Measurements from ENCODE around the gene PHLDA2.
"Not testable (repeated sequence)": the region's sequence is repeated elsewhere in the genome, so short reads cannot be mapped to it uniquely, and the experiment has no call there.

PHLDA2 gene

GRCh38 chr11:2947744-2948143 lies 18.5 kb upstream of the PHLDA2 start:
- intact Hi-C loops (cut with DNase I): no loop called here
- DNase-seq: no peak

GRCh38 chr11:2945757-2946287 lies 16.6 kb upstream of the PHLDA2 start:
- intact Hi-C loops (cut with DNase I): no loop called here
- peak in 1 of 42 donors; percentile 15 for DNase-seq

- DNase-seq: peak; percentile 76 to 95 (median 89)
- intact Hi-C loops (cut with DNase I): no loop called here
These were observed 16.0 kb upstream of the PHLDA2 start for GRCh38 chr11:2945031-2945756.

- DNase-seq: peak in 2 of 42 donors; percentile 16 to 27
These were observed 15.3 kb upstream of the PHLDA2 start for GRCh38 chr11:2944530-2944929.

GRCh38 chr11:2943711-2944118 lies 14.5 kb upstream of the PHLDA2 start:
- intact Hi-C loops (cut with DNase I): no loop called here
- DNase-seq: peak; percentile 62 to 97 (median 85)

More at GRCh38 chr11:2944530-2944929, 15.3 kb upstream of the PHLDA2 start:
- intact Hi-C loops (cut with DNase I): no loop called here

- DNase-seq: peak in 3 of 42 donors; percentile 15 to 31 (median 29)
- intact Hi-C loops (cut with DNase I): no loop called here
These were observed 13.9 kb upstream of the PHLDA2 start for GRCh38 chr11:2942872-2943710.

GRCh38 chr11:2942447-2942846 lies 13.2 kb upstream of the PHLDA2 start:
- DNase-seq: peak in 3 of 42 donors; percentile 12 to 24 (median 22)
- intact Hi-C loops (cut with DNase I): no loop called here

- peak in 4 of 42 donors; percentile 16 to 33 (median 28) for DNase-seq
- intact Hi-C loops (cut with DNase I): no loop called here
These were observed 12.0 kb upstream of the PHLDA2 start for GRCh38 chr11:2940921-2941821.

GRCh38 chr11:2940147-2940920 lies 11.1 kb upstream of the PHLDA2 start:
- intact Hi-C loops (cut with DNase I): no loop called here
- peak in 5 of 42 donors; percentile 15 to 38 (median 30) for DNase-seq

- DNase-seq: peak in 2 of 42 donors; percentile 7 to 28
- intact Hi-C loops (cut with DNase I): not testable (repeated sequence)
These were observed 9.5 kb upstream of the PHLDA2 start for GRCh38 chr11:2938458-2939418.

- peak in 1 of 42 donors; percentile 1 for DNase-seq
These were observed 8.6 kb upstream of the PHLDA2 start for GRCh38 chr11:2937641-2938457.

GRCh38 chr11:2934611-2935239 lies 5.5 kb upstream of the PHLDA2 start:
- intact Hi-C loops (cut with DNase I): no loop called here
- DNase-seq: peak in 1 of 42 donors; percentile 3

More at GRCh38 chr11:2937641-2938457, 8.6 kb upstream of the PHLDA2 start:
- intact Hi-C loops (cut with DNase I): not testable (repeated sequence)

- DNase-seq: no peak
- intact Hi-C loops (cut with DNase I): no loop called here
These were observed 4.9 kb upstream of the PHLDA2 start for GRCh38 chr11:2934021-2934550.

GRCh38 chr11:2933375-2934020 lies 4.3 kb upstream of the PHLDA2 start:
- intact Hi-C loops (cut with DNase I): no loop called here
- peak in 23 of 42 donors; percentile 16 to 72 (median 43) for DNase-seq

GRCh38 chr11:2932850-2933251 lies 3.6 kb upstream of the PHLDA2 start:
- intact Hi-C loops (cut with DNase I): no loop called here
- DNase-seq: no peak
